ENCODE results near the gene CILP2.

CILP2 gene

DNA sequence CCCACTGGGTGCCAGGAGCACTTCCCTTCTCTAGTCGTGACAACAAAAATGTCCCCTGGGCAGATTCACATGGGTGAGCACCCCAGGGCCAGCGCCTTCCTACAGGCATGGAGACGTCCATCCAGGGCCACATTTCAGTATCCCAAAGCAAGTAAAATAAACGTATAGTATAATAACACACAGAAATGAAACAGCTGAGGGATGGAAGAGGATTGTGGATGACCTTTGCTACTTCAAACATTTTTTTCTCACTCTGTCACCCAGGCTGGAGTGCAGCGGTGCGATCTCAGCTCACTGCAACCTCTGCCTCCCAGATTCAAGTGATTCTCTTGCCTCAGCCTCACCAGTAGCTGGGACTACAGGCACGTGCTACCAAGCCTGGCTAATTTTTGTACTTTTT is 28.2 kb downstream of the CILP2 start:
- Histone ChIP-seq H3K9me3 (ENCODE audit: insufficient read depth, low read length) (no peaks in the 10 kb centered on the region), H3F3A (ENCODE audit: insufficient read depth) (no peaks in the 10 kb centered on the region), H3K27ac (ENCODE audit: low read depth, low read length) (no peak overlapping the region), H3K9ac (ENCODE audit: low read length) (no peak overlapping the region), H3K9me2 (replicated peaks; ENCODE audit: insufficient read depth, low read length) (no peaks in the 10 kb centered on the region), H3K79me2 (ENCODE audit: insufficient read depth, low read length) (no peaks in the 10 kb centered on the region), H2AFZ (ENCODE audit: low read depth, low read length, severe bottlenecking) (no peak overlapping the region), H3K36me3 (ENCODE audit: low read length) (no peaks in the 10 kb centered on the region), H3K4me3 (ENCODE audit: insufficient read depth, low read length, poor library complexity, severe bottlenecking) (no peak overlapping the region), H4K20me1 (ENCODE audit: low read depth, low read length) (no peaks in the 10 kb centered on the region), H3K4me2 (ENCODE audit: low read depth, low read length, poor library complexity, severe bottlenecking) (no peak overlapping the region), H3K27me3 (ENCODE audit: low read length) (no peaks in the 10 kb centered on the region)
- TF ChIP-seq EZH2phosphoT487 (conservative IDR thresholded peaks at IDR 0.05; ENCODE audit: low read length): no peak
- TF ChIP-seq, protein P1, sequence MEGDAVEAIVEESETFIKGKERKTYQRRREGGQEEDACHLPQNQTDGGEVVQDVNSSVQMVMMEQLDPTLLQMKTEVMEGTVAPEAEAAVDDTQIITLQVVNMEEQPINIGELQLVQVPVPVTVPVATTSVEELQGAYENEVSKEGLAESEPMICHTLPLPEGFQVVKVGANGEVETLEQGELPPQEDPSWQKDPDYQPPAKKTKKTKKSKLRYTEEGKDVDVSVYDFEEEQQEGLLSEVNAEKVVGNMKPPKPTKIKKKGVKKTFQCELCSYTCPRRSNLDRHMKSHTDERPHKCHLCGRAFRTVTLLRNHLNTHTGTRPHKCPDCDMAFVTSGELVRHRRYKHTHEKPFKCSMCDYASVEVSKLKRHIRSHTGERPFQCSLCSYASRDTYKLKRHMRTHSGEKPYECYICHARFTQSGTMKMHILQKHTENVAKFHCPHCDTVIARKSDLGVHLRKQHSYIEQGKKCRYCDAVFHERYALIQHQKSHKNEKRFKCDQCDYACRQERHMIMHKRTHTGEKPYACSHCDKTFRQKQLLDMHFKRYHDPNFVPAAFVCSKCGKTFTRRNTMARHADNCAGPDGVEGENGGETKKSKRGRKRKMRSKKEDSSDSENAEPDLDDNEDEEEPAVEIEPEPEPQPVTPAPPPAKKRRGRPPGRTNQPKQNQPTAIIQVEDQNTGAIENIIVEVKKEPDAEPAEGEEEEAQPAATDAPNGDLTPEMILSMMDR (IDR thresholded peaks at IDR 0.05; ENCODE audit: insufficient read depth, low read length, poor library complexity, severe bottlenecking): no peak

DNA sequence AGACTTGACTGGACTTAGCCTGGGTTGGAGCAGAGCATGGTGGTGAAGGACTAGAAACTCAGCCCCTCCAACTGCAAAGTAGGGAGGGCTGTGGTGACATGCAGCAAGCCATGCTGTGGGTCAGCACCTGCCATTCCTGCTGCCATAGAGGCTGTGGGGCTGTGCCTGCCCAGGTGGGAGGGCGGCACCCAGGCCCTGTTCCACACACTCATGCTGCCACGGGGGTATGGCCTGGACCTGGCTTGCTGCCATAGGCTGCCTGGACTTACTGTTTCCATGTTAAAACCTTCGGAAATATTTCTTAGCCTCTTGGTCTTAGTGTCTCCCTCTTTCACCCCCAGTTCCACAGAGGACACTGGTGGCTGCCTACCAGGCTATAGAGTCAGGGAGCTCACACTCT is 29.3 kb downstream of the CILP2 start:
- no peaks in the 10 kb centered on the region for H3K36me3 ChIP-seq (ENCODE audit: low read length)

DNA sequence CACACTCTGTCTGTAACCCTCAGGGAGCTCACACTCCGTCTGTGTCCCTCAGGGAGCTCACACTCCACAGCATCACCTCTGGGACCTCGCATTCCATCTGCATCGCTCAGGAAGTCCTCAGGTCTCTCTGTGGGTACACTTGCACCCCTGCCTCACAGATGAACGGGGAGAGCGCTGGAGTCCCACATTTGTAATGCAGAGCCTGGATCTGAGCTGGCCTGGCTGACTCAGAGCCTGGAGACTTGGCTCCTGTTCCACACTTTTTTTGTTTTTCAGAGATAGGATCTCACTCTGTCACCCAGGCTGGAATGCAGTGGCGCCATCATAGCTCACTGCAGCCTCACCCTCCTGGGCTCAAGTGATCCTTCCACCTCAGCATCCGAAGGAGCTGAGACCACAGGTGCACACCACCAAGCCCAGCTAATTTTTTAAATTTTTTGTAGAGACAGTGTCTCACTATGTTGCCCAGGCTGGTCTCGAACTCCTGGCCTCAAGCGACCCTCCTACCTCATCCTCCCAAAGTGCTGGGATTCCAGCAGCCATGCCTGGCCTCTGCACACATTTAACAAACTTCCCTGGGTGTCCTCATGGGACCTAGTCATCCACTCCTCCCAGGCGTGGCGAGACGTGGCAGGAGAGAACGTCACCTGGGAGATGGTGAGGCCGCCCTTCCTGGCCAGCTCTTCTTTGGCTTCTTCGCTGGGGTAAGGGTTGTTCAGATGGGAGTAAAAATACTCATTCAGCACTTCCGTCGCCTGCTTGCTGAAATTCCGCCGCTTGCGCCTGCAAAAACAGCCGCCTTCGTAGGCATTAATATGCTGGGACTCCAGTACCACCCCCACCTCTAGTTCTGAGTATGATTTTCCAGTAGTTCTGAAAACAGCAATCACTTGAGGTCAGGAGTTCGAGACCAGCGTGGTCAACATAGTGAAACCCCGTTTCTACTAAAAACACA is 31.0 kb downstream of the CILP2 start:
- Histone ChIP-seq H3K27me3 (ENCODE audit: low read length) (no peaks in the 10 kb centered on the region), H3K27ac (ENCODE audit: low read depth, low read length) (no peak overlapping the region), H3K4me3 (ENCODE audit: insufficient read depth, low read length, poor library complexity, severe bottlenecking) (no peak overlapping the region), H3K36me3 (ENCODE audit: low read length) (no peaks in the 10 kb centered on the region), H3K9me3 (ENCODE audit: insufficient read depth, low read length) (no peaks in the 10 kb centered on the region), H3K79me2 (ENCODE audit: insufficient read depth, low read length) (no peaks in the 10 kb centered on the region), H2AFZ (ENCODE audit: low read depth, low read length, severe bottlenecking) (no peak overlapping the region), H4K20me1 (ENCODE audit: low read depth, low read length) (no peaks in the 10 kb centered on the region), H3K4me2 (ENCODE audit: low read depth, low read length, poor library complexity, severe bottlenecking) (no peak overlapping the region), H3K9ac (ENCODE audit: low read length) (no peak overlapping the region), H3K9me2 (replicated peaks; ENCODE audit: insufficient read depth, low read length) (no peaks in the 10 kb centered on the region), H3F3A (ENCODE audit: insufficient read depth) (no peaks in the 10 kb centered on the region)
- TF ChIP-seq, protein P1 (IDR thresholded peaks at IDR 0.05; ENCODE audit: insufficient read depth, low read length, poor library complexity, severe bottlenecking): no peak
- TF ChIP-seq EZH2phosphoT487 (conservative IDR thresholded peaks at IDR 0.05; ENCODE audit: low read length): no peak

More for the DNA sequence above, 29.3 kb downstream of the CILP2 start:
- Histone ChIP-seq H3K27ac (ENCODE audit: low read depth, low read length) (no peak overlapping the region), H3K4me3 (ENCODE audit: insufficient read depth, low read length, poor library complexity, severe bottlenecking) (no peak overlapping the region), H3K79me2 (ENCODE audit: insufficient read depth, low read length) (no peaks in the 10 kb centered on the region), H3K9ac (ENCODE audit: low read length) (no peak overlapping the region), H3K9me3 (ENCODE audit: insufficient read depth, low read length) (no peaks in the 10 kb centered on the region), H3K27me3 (ENCODE audit: low read length) (no peaks in the 10 kb centered on the region), H3K9me2 (replicated peaks; ENCODE audit: insufficient read depth, low read length) (no peaks in the 10 kb centered on the region), H4K20me1 (ENCODE audit: low read depth, low read length) (no peaks in the 10 kb centered on the region), H2AFZ (ENCODE audit: low read depth, low read length, severe bottlenecking) (no peak overlapping the region), H3K4me2 (ENCODE audit: low read depth, low read length, poor library complexity, severe bottlenecking) (no peak overlapping the region), H3F3A (ENCODE audit: insufficient read depth) (no peaks in the 10 kb centered on the region)
- TF ChIP-seq, protein P1 (IDR thresholded peaks at IDR 0.05; ENCODE audit: insufficient read depth, low read length, poor library complexity, severe bottlenecking): no peak
- TF ChIP-seq EZH2phosphoT487 (conservative IDR thresholded peaks at IDR 0.05; ENCODE audit: low read length): no peak
